Ovary (tissue), 9 donors: Measurements from ENCODE around the gene PHLDB1. TPM values are rescaled to one million over a fixed set of nuclear protein-coding genes. Genes with fewer than 3 reads are reported as not detected.
"Not testable (repeated sequence)": the region's sequence is repeated elsewhere in the genome, so short reads cannot be mapped to it uniquely, and the experiment has no call there.

Source experiments
- DNase-seq, 5 donors: peaks; one replicate each; pipeline ENCODE4 v3.0.0-alpha.2; 2019 to 2020
- H3K27ac ChIP-seq, 2 donors: fragments of 200-600 bp; one replicate each; pipeline versions ENCODE4 v1.5.1 to v1.8.0; 2019 to 2022
- H3K27me3 ChIP-seq: fragments of 200-600 bp; one replicate; pipeline ENCODE4 v1.8.0; 2022
- H3K36me3 ChIP-seq: fragments of 200-600 bp; sonication (generic); one replicate; pipeline ENCODE4 v1.5.1; 2019
- H3K4me1 ChIP-seq: one replicate; pipeline ENCODE4 v1.8.1; 2013; ENCODE audit warnings: mild to moderate bottlenecking, moderate library complexity; ENCODE audit not compliant: insufficient read depth
- H3K4me3 ChIP-seq: fragments of 200-600 bp; sonication (generic); one replicate; pipeline ENCODE4 v1.5.1; 2017
- H3K9me3 ChIP-seq, 2 donors: fragments of 200-600 bp in 1 of 2; sonication (generic) in 1 of 2; one replicate each; pipeline versions ENCODE4 v1.5.1 to v1.8.1; 2013 to 2019; ENCODE audit warnings: mild to moderate bottlenecking in 1 of 2, moderate library complexity in 1 of 2
- EP300 ChIP-seq: sonication (generic); formaldehyde crosslinking; IDR thresholded peaks from one replicate; pipeline ENCODE4 v1.6.1; 2017; ENCODE audit warnings: antibody characterized with exemption
- POLR2A ChIP-seq: fragments of 450-650 bp; IDR thresholded peaks from one replicate; pipeline ENCODE4 v1.6.1; 2017; ENCODE audit warnings: antibody characterized with exemption, mild to moderate bottlenecking, moderate library complexity
- WGBS, 3 donors: extraction: QIAGEN DNeasy Blood & Tissue Kit in 1 of 3; methylation state at CpG; one replicate each; pipeline versions ENCODE4 v1.1.5 to v1.1.7; 2013 to 2017; 5-methylcytosine and 5-hydroxymethylcytosine counted together
- intact Hi-C, 4 donors: fragments of 100-400 bp; cut with DNase I; formaldehyde crosslinking; loops; one replicate each; pipeline versions ENCODE4 v1.11.0 to v1.15.1; 2022 to 2023
- polyA plus RNA-seq, 2 donors: library from polyadenylated mRNA; stranded (reverse); fragments of 200-250 nt in 1 of 2; fragments of 350-450 nt in 1 of 2; fragmentation: Illumina TruSeq in 1 of 2; extraction: RNeasy Lipid Tissue Mini Kit (QIAGEN cat#74804) in 1 of 2; gene quantifications; one replicate each; pipeline ENCODE4 v1.2.3, GENCODE V29; 2013 to 2014
- total RNA-seq, 7 donors: library from RNA; depleted of rRNA in 2 of 7; stranded (reverse); fragments of >200 nt in 2 of 7; fragmentation: NEBNext Ultra II Directional in 3 of 7; extraction: Animal tissue kit (Norgen Biotek cat#: 25700) in 3 of 7; gene quantifications; one replicate each; pipeline versions ENCODE4 v1.1.0 to v1.2.4, GENCODE V29; 2016 to 2023
- TF ChIP-seq, protein P1 (sequence below), 3 donors: fragments of 450-650 bp in 2 of 3; fragments of 200-600 bp in 1 of 3; IDR thresholded peaks; one replicate each; pipeline versions ENCODE4 v1.5.1 to v1.8.0; 2016 to 2022; ENCODE audit warnings: antibody characterized with exemption in 3 of 3, mild to moderate bottlenecking in 1 of 3
- donor health status: DM: no; HTN: no; CAD: no; lungs with moderate emphysema.
- donor health status: DM: no; HTN: no; CAD: no.
- donor health status: Bipolar disorder and iron deficiency.
- donor health status: DM: yes; HTN: yes; CAD: no.
- donor health status: DM: no; HTN: no; CAD: no.
- donor health status: DM: yes; HTN: yes; CAD: no.

The PHLDB1 gene
- total and polyA plus RNA-seq, 9 donors: 46.2 to 265 (median 137) TPM

DNA sequence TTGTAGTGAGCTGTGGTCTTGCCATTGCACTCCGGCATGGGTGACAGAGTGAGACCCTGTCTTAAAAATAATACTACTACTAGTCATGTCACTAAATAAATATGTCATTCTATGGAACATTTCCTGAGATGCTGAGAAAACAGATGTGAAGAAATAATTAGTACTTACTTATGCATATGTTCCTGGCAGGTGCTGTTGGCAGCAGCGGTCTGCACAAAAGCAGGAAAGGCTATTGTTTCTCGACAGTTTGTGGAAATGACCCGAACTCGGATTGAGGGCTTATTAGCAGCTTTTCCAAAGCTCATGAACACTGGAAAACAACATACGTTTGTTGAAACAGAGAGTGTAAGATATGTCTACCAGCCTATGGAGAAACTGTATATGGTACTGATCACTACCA lies 26.4 kb upstream of the PHLDB1 start:
- no peaks in the 10 kb centered on the region for H3K27me3 ChIP-seq
- no peaks in the 10 kb centered on the region for H3K36me3 ChIP-seq
- no peak overlapping the region for H3K27ac ChIP-seq
- no peak overlapping the region for H3K4me3 ChIP-seq
- WGBS, 3 donors: 70 to 76% (median 72%) methylated on average over 6 of the region's 6 CpGs
- peaks cover 10% of the 10 kb centered on the region for H3K4me1 ChIP-seq
- H3K9me3 ChIP-seq: no peaks in the 10 kb centered on the region
- TF ChIP-seq EP300 (no peak), POLR2A (no peak)
- TF ChIP-seq, protein P1, sequence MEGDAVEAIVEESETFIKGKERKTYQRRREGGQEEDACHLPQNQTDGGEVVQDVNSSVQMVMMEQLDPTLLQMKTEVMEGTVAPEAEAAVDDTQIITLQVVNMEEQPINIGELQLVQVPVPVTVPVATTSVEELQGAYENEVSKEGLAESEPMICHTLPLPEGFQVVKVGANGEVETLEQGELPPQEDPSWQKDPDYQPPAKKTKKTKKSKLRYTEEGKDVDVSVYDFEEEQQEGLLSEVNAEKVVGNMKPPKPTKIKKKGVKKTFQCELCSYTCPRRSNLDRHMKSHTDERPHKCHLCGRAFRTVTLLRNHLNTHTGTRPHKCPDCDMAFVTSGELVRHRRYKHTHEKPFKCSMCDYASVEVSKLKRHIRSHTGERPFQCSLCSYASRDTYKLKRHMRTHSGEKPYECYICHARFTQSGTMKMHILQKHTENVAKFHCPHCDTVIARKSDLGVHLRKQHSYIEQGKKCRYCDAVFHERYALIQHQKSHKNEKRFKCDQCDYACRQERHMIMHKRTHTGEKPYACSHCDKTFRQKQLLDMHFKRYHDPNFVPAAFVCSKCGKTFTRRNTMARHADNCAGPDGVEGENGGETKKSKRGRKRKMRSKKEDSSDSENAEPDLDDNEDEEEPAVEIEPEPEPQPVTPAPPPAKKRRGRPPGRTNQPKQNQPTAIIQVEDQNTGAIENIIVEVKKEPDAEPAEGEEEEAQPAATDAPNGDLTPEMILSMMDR (IDR thresholded peaks at IDR 0.05): no peak
- no peak for DNase-seq
- intact Hi-C loops: no loop called here

DNA sequence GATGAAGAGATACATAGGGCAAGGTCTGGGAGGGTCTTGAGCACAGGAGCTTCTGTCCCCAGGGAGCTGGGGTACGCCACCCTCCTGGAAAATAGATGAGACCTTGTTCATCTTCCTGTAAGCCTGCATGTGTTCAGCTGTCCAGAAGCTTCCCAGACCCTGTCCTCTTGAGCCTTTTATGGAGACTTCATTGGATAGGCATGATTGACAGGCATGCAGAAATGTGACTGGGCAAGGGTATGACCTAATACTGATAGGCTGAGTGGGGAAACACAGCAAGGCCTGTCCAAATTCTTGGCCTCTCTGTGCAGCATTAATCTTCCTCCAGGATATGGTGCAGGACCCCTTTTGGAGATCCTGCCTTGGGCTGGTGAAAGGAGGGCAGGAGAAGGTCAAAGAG lies 19.5 kb upstream of the PHLDB1 start:
- H3K27ac ChIP-seq: no peak overlapping the region
- TF ChIP-seq EP300 (no peak), POLR2A (no peak)
- TF ChIP-seq, protein P1 (IDR thresholded peaks at IDR 0.05): no peak
- intact Hi-C loops: no loop called here
- DNase-seq: no peak
- WGBS, 3 donors: 84 to 100% (median 95%) methylated on average over 1 of the region's 1 CpG
- no peaks in the 10 kb centered on the region for H3K36me3 ChIP-seq
- H3K4me1 ChIP-seq: no peaks in the 10 kb centered on the region
- no peaks in the 10 kb centered on the region for H3K27me3 ChIP-seq
- no peaks in the 10 kb centered on the region for H3K9me3 ChIP-seq
- no peak overlapping the region for H3K4me3 ChIP-seq

DNA sequence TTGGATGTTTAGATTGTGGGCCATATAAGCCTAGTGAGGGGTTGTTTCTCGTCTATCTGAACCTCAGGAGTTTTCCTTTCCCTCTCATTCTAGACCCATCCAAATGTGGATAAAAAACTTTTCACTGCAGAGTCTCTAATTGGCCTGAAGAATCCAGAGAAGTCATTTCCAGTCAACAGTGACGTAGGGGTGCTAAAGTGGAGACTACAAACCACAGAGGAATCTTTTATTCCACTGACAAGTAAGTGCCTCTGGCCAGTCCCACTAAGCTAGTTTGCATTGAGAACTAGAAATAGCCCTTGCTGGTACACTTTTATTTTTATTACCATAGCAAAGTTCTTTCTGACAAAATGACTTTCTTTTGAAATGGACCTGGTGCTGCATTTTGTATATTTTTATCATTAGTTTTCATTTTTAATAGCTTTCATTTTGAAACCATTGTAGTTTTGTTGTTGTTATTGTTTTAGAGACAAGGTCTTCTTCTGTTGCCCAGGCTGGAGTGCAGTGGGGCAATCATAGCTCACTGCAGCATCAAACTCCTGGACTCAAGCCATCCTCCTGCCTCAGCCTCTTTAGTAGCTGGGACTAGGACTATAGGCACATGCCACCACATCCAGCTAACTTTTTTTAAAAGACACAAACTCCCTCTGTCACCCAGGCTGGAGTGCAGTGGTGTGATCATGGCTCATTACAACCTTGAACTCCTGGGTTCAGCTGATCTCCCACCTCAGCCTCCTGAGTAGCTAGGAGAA lies 14.6 kb upstream of the PHLDB1 start:
- no peak for TF ChIP-seq POLR2A
- TF ChIP-seq EP300: no peak
- Histone ChIP-seq H3K4me1 (no peaks in the 10 kb centered on the region), H3K9me3 (no peaks in the 10 kb centered on the region), H3K4me3 (no peak overlapping the region), H3K27me3 (no peaks in the 10 kb centered on the region), H3K27ac (no peak overlapping the region), H3K36me3 (no peaks in the 10 kb centered on the region)
- intact Hi-C loops: loop anchor here in 1 of 4 donors (5.0 kb wide), 1 partner anchor 70 kb away; no protein-coding TSS in a partner anchor
- WGBS, 3 donors: 68 to 78% (median 71%) methylated on average over 2 of the region's 2 CpGs
- DNase-seq: no peak

DNA sequence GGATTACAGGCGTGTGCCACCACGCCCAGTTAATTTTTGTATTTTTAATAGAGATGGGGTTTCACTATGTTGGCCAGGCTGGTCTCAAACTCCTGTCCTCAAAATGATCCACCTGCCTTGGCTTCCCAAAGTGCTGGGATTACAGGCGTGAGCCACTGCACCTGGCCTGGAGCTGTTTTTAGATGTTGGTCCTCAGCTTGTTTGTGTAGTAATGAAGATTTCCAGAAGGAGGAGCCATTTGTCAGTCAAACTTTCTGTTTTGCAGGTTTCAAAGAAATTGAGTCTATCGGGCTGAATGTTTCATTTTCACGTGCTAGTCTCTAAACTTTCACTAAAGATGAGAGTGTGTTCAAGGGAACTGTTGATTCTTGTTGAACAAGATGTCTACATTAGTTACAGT lies 12.4 kb upstream of the PHLDB1 start:
- not testable (repeated sequence) for H3K36me3 ChIP-seq, H3K4me3 ChIP-seq, H3K27me3 ChIP-seq, DNase-seq, H3K27ac ChIP-seq, H3K9me3 ChIP-seq, H3K4me1 ChIP-seq
- intact Hi-C loops: loop anchor here in 1 of 4 donors (5.0 kb wide), 1 partner anchor 67 kb away; no protein-coding TSS in a partner anchor
- 41 to 47% (median 47%) methylated on average over 5 of the region's 5 CpGs for WGBS, 3 donors
- TF ChIP-seq, protein P1 (IDR thresholded peaks at IDR 0.05): peak; percentile 10 to 59 (median 58)
